GM18517 (cell line): ENCODE data around the gene AGXT2.
A peak's percentile ranks its signal among the peaks of the same experiment; 100 is the strongest.
"Not testable (repeated sequence)": the region's sequence is repeated elsewhere in the genome, so short reads cannot be mapped to it uniquely, and the experiment has no call there.

Experiments
- ATAC-seq: cut with Tn5 transposase; IDR thresholded peaks from one replicate; pipeline ENCODE4 v1.9.1; 2021; ENCODE audit warnings: mild to moderate bottlenecking, moderate library complexity; ENCODE audit not compliant: unreplicated experiment

The AGXT2 gene

DNA sequence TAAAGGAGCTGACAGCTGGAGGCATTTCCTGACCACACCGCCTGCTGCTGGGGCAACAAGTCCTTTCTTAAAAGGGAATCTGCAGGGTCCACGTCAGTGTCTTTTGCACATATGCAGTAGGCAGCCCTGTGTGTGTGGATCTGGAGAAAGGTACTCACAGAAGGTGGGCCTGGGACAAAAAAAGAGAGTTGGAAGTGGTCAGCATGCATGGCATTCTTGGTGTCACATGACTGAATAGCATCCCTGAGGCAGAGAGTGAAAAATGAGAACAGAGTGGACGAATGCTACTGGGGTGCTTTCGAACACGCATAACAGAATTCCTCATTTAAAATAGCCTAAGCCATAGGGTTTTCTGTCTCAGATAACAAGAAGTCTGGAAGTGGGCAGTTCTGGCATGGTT lies 71.4 kb downstream of the AGXT2 start:
- ATAC-seq = no peak

GRCh38 chr5:34971655-34972054 lies 76.1 kb downstream of the AGXT2 start:
- not testable (repeated sequence) for ATAC-seq

- ATAC-seq = no peak
Observed at GRCh38 chr5:34970552-34970951, 77.2 kb downstream of the AGXT2 start.

- no peak for ATAC-seq
Observed at GRCh38 chr5:34968258-34968657, 79.5 kb downstream of the AGXT2 start.

- no peak for ATAC-seq
Observed at GRCh38 chr5:34967540-34967939, 80.2 kb downstream of the AGXT2 start.

GRCh38 chr5:34959323-34959722 lies 88.4 kb downstream of the AGXT2 start:
- ATAC-seq = peak; percentile 76

- peak; percentile 53 for ATAC-seq
Observed at GRCh38 chr5:34957857-34958690, 89.7 kb downstream of the AGXT2 start.

GRCh38 chr5:34957321-34957720 lies 90.4 kb downstream of the AGXT2 start:
- no peak for ATAC-seq
